Measurements from ENCODE around the gene MYL5.

DNA sequence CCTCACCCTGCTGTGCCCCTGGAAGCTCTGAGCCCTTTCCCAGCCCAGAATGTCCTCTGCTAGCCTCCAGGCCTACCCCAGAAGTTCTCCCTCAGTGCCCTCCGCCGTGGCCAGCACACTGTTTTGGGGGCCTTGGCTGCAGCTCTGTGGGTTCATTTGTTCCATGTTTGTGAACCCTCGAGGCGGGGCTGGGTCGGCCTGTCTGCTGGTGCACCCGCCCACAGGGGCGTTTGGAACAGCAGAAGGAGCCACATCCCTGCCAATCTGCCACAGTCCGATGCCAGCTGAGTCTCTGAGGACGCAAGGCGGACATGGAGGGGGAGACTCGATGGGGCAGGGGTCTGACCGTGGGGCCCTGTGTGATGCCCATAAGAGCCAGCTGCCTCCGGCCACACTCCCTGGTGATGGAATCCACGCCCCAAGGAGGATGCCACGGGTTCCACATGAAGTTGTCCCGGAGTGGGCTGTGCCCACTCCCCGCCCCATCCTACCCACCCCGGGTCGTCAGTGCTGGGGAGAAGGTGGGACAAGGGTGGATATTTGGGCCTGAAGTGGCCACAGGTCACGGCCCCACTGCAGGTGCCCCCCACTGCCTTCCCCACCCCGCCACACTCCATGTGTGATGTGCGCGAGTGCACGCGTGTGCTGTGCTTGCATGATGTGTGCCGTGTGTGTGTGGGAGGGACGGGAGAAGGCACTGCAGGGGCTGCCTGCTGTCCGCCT lies 7.4 kb upstream of the MYL5 start:
- TF ChIP-seq POLR2AphosphoS5 (IDR thresholded peaks at IDR 0.05): no peak
- no peak for TF ChIP-seq POLR2A (IDR thresholded peaks at IDR 0.05)
- no peak for TF ChIP-seq EP300 (IDR thresholded peaks at IDR 0.05)

Data from gastroesophageal sphincter (tissue), 2 donors.